Fibroblast of lung (primary cell): ENCODE measurements around the gene NLGN1.

Experiments used
- EZH2 ChIP-seq: IDR thresholded peaks from 2 replicates; pipeline ENCODE4 v1.5.1; 2012; ENCODE audit warnings: low read length, control low read depth, mild to moderate bottlenecking; ENCODE audit errors: missing control alignments
- TF ChIP-seq, protein P1 (sequence below), 2 donors: IDR thresholded peaks in 1 of 2; conservative IDR thresholded peaks in 1 of 2; 1 replicate in 1 of 2; 2 replicates in 1 of 2; pipeline ENCODE4 v1.5.1; 2011 to 2012; ENCODE audit warnings: low read length in 2 of 2, control low read depth in 1 of 2, inconsistent platforms in 1 of 2, low read depth in 1 of 2, mild to moderate bottlenecking in 1 of 2

DNA sequence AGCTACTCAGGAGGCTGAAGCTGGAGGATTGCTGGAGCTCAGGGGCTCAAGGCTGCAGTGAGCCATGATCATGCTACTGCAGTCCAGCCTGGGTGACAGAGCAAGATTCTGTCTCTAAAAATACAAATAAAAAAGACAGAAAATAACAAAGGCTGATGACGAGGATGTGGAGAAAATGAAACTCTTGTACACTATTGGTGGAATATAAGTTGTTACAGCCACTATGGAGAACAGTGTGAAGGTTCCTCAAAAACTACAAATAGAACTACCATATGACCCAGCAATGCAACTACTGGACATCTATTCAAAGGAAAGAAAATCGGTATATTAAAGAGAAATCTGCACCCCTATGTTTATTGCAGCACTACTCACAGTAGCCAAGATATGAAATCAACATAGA is 934.8 kb downstream of the NLGN1 start:
- TF ChIP-seq, protein P1, sequence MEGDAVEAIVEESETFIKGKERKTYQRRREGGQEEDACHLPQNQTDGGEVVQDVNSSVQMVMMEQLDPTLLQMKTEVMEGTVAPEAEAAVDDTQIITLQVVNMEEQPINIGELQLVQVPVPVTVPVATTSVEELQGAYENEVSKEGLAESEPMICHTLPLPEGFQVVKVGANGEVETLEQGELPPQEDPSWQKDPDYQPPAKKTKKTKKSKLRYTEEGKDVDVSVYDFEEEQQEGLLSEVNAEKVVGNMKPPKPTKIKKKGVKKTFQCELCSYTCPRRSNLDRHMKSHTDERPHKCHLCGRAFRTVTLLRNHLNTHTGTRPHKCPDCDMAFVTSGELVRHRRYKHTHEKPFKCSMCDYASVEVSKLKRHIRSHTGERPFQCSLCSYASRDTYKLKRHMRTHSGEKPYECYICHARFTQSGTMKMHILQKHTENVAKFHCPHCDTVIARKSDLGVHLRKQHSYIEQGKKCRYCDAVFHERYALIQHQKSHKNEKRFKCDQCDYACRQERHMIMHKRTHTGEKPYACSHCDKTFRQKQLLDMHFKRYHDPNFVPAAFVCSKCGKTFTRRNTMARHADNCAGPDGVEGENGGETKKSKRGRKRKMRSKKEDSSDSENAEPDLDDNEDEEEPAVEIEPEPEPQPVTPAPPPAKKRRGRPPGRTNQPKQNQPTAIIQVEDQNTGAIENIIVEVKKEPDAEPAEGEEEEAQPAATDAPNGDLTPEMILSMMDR (conservative IDR thresholded peaks at IDR 0.05 in 1 of 2, IDR thresholded peaks at IDR 0.05 in 1 of 2; ENCODE audit: low read depth in 1 of 2, low read length in 2 of 2) = no peak
- no peak for TF ChIP-seq EZH2
